GF-D8 (cell line): ENCODE results near the gene POLA2.

ENCODE experiments used
- DNase-seq: peaks from one replicate; lab custom pipeline; 2025; lab: John Stamatoyannopoulos, UW

POLA2 gene

DNA sequence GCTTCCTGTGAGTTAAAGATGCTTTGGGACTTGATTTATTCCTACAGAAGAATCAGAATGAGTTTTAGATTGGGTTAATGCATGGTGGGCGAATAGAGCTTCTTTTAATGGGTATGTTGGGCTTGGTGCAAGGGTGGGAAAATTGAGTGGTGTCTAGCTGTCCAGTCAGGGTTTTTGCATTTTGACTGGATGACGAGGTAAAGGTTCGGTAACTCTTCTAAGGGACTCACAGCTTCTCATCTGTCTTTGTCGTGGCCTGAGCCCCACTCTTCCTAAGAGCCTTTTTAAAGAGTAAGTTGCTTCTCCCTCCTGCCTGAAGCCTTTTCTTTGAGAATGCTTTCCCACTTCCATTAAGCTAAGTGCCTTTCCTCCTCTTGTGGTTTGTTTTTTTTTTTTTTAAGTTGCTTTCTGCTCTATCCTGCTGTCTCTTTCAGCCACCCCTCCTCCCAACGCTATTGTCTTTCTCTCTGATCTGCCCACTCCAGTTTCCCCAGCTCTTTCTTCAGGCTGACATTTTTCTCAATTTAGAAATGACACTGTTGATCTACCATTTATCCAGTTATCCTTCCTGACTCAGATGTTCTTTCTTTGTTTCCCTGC lies 73.0 kb downstream of the POLA2 start:
- DNase-seq, result no peak

DNA sequence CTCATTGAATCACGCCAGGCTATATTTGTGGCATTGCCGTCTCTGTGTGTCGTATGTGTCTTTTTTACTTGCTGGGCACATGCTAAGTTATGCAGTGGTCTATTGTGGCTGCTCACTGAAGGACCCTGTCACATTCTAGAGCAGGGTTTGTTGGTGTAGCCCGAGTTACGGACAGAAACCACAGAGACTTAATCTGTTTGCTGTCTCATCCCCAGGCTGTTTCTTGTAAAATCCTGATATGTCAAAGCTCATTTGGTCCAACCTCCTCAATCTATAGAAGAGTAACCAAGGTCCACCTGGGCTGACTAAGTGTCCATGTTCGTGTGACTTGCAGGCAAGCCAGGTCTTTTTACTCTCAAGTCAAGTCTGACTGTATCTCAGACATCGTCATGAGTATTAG lies 76.9 kb downstream of the POLA2 start:
- no peak for DNase-seq

DNA sequence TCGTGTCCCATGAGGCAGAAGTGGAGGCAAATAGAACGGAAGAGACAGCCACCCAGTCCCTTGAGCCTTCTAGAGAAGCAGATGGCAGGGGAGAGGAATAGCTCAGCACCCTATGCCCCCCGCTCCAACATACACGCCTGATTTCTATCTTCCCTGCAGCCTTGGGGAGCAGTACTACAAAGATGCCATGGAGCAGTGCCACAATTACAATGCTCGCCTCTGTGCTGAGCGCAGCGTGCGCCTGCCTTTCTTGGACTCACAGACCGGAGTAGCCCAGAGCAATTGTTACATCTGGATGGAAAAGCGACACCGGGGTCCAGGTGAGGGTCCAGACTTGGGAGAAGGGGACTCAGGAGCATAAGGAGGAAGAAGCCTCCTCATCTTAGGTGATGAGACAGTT lies 78.5 kb downstream of the POLA2 start:
- no peak for DNase-seq

DNA sequence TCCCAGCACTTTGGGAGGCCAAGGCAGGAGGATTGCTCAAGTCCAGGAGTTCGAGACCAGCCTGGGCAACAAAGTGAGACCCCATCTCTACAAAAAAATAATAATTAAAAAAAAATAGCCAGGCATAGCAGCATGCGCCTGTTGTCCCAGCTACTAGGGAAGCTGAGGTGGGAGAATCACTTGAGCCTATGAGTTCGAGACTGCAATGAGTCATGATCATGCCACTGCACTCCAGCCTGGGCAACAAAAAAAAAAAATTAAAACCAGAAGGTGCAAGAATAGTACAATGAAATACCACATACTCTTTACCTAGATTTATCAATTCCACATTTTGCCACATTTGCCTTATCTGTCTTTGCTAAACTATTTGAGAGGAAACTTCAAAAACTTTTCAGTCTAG lies 80.1 kb downstream of the POLA2 start:
- no peak for DNase-seq
